ENCODE results near the gene MAN2B1. TPM values are rescaled to one million over a fixed set of nuclear protein-coding genes. Genes with fewer than 3 reads are reported as not detected.

MAN2B1 gene
- total RNA-seq, 1 donor from 2014 or later = 105 TPM

DNA sequence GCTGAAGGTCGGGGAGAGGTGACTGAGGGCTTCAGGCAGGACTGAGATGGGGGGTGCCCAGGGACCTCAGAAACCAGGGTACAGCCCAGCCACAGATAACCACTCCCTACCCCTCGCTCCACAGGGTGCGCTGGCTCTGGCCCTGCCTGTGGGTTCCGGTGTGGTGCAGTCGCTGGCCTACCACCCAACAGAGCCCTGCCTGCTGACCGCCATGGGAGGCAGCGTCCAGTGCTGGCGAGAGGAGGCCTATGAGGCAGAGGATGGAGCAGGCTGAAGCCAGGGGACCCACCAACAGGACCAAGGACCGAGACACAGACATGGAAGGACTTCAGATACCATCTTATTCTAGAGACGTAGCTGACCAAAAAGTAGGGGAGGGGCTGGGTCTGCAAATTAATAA is 8.9 kb upstream of the MAN2B1 start:
- H3K4me1 Mint-ChIP-seq (ENCODE audit: low read depth, unreplicated experiment) = peaks cover 3% of the 10 kb centered on the region
- Histone ChIP-seq H2AFZ (ENCODE audit: low read depth, low read length) (no peak overlapping the region), H3K9me3 (ENCODE audit: insufficient read depth, low read depth, low read length) (no peaks in the 10 kb centered on the region), H3K79me2 (ENCODE audit: insufficient read depth, low read length) (peaks cover 30% of the 10 kb centered on the region), H3K4me2 (ENCODE audit: low read length) (no peak overlapping the region), H3K36me3 (ENCODE audit: insufficient read depth, low read length) (peaks cover 25% of the 10 kb centered on the region), H3K4me3 (ENCODE audit: insufficient read depth, low read depth, low read length) (no peak overlapping the region), H3K9ac (ENCODE audit: low read length) (no peak overlapping the region), H3K27ac (ENCODE audit: low read depth, low read length) (no peak overlapping the region), H3K27me3 (ENCODE audit: insufficient read depth, low read length) (no peaks in the 10 kb centered on the region), H4K20me1 (ENCODE audit: insufficient read depth, low read length) (peaks cover 31% of the 10 kb centered on the region), H3K4me1 (ENCODE audit: insufficient read depth, low read length) (peaks cover 3% of the 10 kb centered on the region)
- FAIRE-seq (no peak), DNase-seq (ENCODE audit: low read depth) (no peak)
- TF ChIP-seq, protein P1, sequence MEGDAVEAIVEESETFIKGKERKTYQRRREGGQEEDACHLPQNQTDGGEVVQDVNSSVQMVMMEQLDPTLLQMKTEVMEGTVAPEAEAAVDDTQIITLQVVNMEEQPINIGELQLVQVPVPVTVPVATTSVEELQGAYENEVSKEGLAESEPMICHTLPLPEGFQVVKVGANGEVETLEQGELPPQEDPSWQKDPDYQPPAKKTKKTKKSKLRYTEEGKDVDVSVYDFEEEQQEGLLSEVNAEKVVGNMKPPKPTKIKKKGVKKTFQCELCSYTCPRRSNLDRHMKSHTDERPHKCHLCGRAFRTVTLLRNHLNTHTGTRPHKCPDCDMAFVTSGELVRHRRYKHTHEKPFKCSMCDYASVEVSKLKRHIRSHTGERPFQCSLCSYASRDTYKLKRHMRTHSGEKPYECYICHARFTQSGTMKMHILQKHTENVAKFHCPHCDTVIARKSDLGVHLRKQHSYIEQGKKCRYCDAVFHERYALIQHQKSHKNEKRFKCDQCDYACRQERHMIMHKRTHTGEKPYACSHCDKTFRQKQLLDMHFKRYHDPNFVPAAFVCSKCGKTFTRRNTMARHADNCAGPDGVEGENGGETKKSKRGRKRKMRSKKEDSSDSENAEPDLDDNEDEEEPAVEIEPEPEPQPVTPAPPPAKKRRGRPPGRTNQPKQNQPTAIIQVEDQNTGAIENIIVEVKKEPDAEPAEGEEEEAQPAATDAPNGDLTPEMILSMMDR (IDR thresholded peaks at IDR 0.05; ENCODE audit: insufficient read depth, low read depth, low read length) = no peak
- no peak for TF ChIP-seq EZH2 (IDR thresholded peaks at IDR 0.05; ENCODE audit: insufficient read depth, low read length)
- H3K27ac Mint-ChIP-seq (ENCODE audit: unreplicated experiment) = no peak overlapping the region
- no peak overlapping the region for H3K4me3 Mint-ChIP-seq (ENCODE audit: unreplicated experiment)
- H3K9me3 Mint-ChIP-seq (ENCODE audit: unreplicated experiment) = no peaks in the 10 kb centered on the region
- peaks cover 15% of the 10 kb centered on the region for H3K36me3 Mint-ChIP-seq (ENCODE audit: low read depth, unreplicated experiment)
- H3K27me3 Mint-ChIP-seq (ENCODE audit: low read depth, unreplicated experiment) = no peaks in the 10 kb centered on the region

DNA sequence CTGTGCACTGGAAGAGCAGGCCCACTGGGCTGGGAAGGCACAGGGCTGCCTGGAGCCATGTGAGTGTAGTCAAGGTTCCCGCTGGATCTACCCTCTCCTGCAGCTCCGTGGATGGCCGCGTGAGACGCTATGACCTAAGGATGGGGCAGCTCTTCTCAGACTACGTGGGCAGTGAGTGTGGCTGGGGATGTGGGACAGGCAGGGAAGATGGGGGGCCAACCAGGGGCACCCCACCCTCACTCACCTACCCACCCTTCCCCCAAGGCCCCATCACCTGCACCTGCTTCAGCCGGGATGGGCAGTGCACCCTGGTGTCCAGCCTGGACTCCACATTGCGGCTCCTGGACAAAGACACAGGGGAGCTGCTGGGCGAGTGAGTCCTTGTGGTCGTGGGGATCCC is 6.2 kb upstream of the MAN2B1 start:
- Mint-ChIP-seq H3K36me3 (ENCODE audit: low read depth, unreplicated experiment) (peaks cover 15% of the 10 kb centered on the region), H3K27ac (ENCODE audit: unreplicated experiment) (no peak overlapping the region), H3K27me3 (ENCODE audit: low read depth, unreplicated experiment) (no peaks in the 10 kb centered on the region), H3K4me1 (ENCODE audit: low read depth, unreplicated experiment) (peaks cover 13% of the 10 kb centered on the region), H3K9me3 (ENCODE audit: unreplicated experiment) (no peaks in the 10 kb centered on the region), H3K4me3 (ENCODE audit: unreplicated experiment) (no peak overlapping the region)
- Histone ChIP-seq H3K4me1 (ENCODE audit: insufficient read depth, low read length) (peaks cover 14% of the 10 kb centered on the region), H4K20me1 (ENCODE audit: insufficient read depth, low read length) (peaks cover 33% of the 10 kb centered on the region), H3K27ac (ENCODE audit: low read depth, low read length) (no peak overlapping the region), H3K27me3 (ENCODE audit: insufficient read depth, low read length) (no peaks in the 10 kb centered on the region), H3K9me3 (ENCODE audit: insufficient read depth, low read depth, low read length) (no peaks in the 10 kb centered on the region), H3K4me3 (ENCODE audit: insufficient read depth, low read depth, low read length) (no peak overlapping the region), H3K4me2 (ENCODE audit: low read length) (no peak overlapping the region), H2AFZ (ENCODE audit: low read depth, low read length) (no peak overlapping the region), H3K79me2 (ENCODE audit: insufficient read depth, low read length) (peaks cover 38% of the 10 kb centered on the region), H3K9ac (ENCODE audit: low read length) (no peak overlapping the region), H3K36me3 (ENCODE audit: insufficient read depth, low read length) (peaks cover 19% of the 10 kb centered on the region)
- no peak for TF ChIP-seq EZH2 (IDR thresholded peaks at IDR 0.05; ENCODE audit: insufficient read depth, low read length)
- FAIRE-seq (no peak), DNase-seq (ENCODE audit: low read depth) (no peak)

DNA sequence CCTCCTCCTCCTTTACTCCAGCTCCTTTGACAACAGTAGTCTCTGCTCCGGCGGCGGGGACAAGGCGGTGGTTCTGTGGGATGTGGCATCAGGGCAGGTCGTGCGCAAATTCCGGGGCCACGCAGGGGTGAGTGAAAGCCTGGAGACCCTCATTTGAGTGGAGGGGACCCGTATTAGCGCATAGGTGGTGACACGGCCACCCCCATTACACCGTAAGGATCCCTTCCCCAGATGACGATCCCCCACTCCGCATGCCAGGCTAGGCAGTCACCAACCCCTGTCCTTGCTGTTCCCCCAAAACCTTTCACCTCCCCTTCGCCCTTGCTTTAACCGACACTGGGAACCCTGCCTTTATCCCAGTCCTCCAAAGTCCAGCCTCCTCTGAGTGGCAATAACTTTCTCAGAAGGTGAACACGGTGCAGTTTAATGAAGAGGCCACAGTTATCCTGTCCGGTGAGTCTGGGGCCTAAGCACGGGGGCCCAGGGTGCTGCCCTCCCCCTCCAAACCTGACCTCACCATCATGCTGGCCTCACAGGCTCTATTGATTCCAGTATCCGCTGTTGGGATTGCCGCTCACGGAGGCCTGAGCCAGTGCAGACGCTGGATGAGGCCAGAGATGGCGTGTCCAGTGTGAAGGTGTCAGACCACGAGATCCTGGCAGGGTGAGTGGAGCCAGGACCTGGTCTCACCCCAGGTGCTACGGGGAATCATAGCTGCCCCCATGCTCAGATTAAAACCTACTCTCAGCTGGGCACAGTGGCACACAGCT is 3.8 kb upstream of the MAN2B1 start:
- Histone ChIP-seq H3K4me3 (ENCODE audit: insufficient read depth, low read depth, low read length) (peak overlapping the region; percentile 83), H4K20me1 (ENCODE audit: insufficient read depth, low read length) (peaks cover 22% of the 10 kb centered on the region), H3K27ac (ENCODE audit: low read depth, low read length) (peak overlapping the region; percentile 97), H3K9ac (ENCODE audit: low read length) (peak overlapping the region; percentile 88), H3K27me3 (ENCODE audit: insufficient read depth, low read length) (no peaks in the 10 kb centered on the region), H3K9me3 (ENCODE audit: insufficient read depth, low read depth, low read length) (no peaks in the 10 kb centered on the region), H3K4me1 (ENCODE audit: insufficient read depth, low read length) (peaks cover 21% of the 10 kb centered on the region), H3K4me2 (ENCODE audit: low read length) (peak overlapping the region; percentile 89), H3K79me2 (ENCODE audit: insufficient read depth, low read length) (peaks cover 50% of the 10 kb centered on the region), H3K36me3 (ENCODE audit: insufficient read depth, low read length) (peaks cover 11% of the 10 kb centered on the region), H2AFZ (ENCODE audit: low read depth, low read length) (peak overlapping the region; percentile 84)
- peak overlapping the region; percentile 98 for H3K4me3 Mint-ChIP-seq (ENCODE audit: unreplicated experiment)
- no peaks in the 10 kb centered on the region for H3K9me3 Mint-ChIP-seq (ENCODE audit: unreplicated experiment)
- peaks cover 9% of the 10 kb centered on the region for H3K36me3 Mint-ChIP-seq (ENCODE audit: low read depth, unreplicated experiment)
- H3K4me1 Mint-ChIP-seq (ENCODE audit: low read depth, unreplicated experiment) = peaks cover 25% of the 10 kb centered on the region
- H3K27me3 Mint-ChIP-seq (ENCODE audit: low read depth, unreplicated experiment) = no peaks in the 10 kb centered on the region
- no peak for TF ChIP-seq EZH2 (IDR thresholded peaks at IDR 0.05; ENCODE audit: insufficient read depth, low read length)
- TF ChIP-seq, protein P1 (IDR thresholded peaks at IDR 0.05; ENCODE audit: insufficient read depth, low read depth, low read length) = no peak
- FAIRE-seq = no peak
- peak overlapping the region; percentile 47 for H3K27ac Mint-ChIP-seq (ENCODE audit: unreplicated experiment)
- DNase-seq (ENCODE audit: low read depth) = no peak
